Stimulated activated CD4-positive, alpha-beta T cell treated with anti-CD3 and anti-CD28 coated beads, Interleukin-2, amount 100 ng/mL, for 4 hours (primary cell): ENCODE measurements around the gene C1orf216.
"Not testable (repeated sequence)": the region's sequence is repeated elsewhere in the genome, so short reads cannot be mapped to it uniquely, and the experiment has no call there.

Experiments
- DNase-seq: peaks from one replicate; pipeline ENCODE4 v3.0.0-alpha.2; 2020; ENCODE audit warnings: low read depth

The C1orf216 gene

GRCh38 chr1:35718492-35719336, at the start of gene C1orf216:
Gene C1orf216 (minus strand): TSS chr1:35718884. CDS start chr1:35716321, 2,563 bp downstream.
- peak; percentile 82 for DNase-seq

DNA sequence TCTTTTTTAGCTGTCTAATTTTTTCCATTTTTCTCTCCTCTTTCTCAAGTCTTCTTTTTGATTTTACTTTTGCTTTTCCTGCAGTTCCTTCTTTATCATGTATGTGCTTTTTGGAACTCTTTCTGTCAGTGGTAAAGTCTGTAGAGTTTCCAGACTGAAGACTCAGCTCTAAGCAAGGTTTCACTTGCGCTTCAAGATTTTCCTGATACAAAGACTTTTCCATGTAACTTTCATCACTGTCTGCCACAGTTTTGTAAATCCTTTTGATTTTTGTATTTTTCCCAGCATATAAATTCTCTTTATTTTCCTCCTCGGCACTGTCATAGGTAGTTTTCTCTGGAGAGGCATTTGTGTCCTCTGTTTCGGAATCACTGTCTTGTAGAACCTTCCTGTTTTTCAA, 45.6 kb upstream of the C1orf216 start:
- no peak for DNase-seq

DNA sequence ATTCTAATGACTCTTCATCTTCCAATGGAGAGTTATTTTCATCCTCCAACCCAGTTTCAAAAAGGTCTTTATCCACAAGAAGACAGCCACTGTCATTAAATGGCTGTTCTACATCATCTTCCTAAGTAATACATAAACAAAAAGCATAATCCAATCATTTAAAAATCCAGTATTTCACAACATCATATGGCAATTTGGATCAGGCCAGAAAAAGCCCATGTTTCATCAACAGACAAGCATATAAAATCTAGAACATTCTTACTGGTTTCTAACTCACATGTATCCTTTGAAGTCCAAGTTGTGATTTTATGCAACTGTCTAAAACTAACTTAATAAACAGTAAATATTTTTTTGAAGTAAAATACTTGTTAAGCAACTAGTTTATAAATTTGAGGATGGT, 44.5 kb upstream of the C1orf216 start:
- DNase-seq: no peak

DNA sequence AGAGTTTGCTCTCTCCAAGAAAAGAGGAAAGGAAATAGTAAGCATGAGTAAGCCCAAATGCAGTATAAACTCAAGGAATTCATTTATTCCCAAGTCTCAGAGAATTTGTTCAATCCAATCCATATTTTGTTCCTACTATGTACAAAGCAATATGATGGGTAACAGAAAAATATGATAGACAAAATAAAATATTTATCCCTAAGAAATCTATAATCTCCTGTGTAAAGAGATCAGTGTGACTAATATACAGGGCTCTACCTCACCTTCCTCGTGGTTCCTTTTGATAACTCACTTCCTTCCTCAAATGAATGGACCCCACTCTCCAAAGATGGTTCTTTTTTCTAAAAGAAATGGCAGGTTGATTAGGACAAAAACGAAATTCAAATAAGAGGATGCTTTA, 43.5 kb upstream of the C1orf216 start:
- no peak for DNase-seq

- no peak for DNase-seq
These were observed 37.4 kb upstream of the C1orf216 start for GRCh38 chr1:35756064-35756463.

DNA sequence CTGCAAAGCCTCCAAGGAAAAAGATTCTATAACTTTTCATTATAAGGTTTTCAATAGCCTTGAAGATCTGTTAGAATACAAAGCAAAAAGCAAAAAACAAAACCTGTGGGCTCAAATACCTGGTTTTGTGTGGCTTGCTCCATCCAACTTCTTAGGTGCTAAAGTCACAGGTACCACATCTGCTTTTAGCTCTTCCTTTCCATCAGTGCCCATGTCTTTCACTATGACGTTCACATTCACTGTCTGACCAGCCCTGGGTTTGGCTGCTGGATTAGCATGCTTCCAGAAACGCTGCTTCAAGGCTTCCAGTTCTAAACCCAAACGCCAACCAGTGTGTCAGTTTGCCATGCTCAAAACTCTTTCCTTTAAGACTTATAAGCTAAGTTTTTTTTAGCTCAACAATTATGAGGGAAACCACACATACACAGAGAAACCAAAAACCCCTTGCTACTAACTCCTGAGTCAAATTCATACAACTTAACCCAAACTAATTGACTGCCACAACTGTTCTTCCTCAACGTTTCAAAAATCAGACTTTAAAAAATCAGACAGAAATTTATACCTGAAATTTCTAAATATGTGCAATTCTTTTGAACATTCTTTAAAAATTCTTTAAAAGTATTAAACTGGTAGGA, 35.1 kb upstream of the C1orf216 start:
- no peak for DNase-seq

GRCh38 chr1:35748326-35748725, 29.6 kb upstream of the C1orf216 start:
- no peak for DNase-seq

GRCh38 chr1:35745124-35745730, 26.5 kb upstream of the C1orf216 start:
- DNase-seq: no peak

DNA sequence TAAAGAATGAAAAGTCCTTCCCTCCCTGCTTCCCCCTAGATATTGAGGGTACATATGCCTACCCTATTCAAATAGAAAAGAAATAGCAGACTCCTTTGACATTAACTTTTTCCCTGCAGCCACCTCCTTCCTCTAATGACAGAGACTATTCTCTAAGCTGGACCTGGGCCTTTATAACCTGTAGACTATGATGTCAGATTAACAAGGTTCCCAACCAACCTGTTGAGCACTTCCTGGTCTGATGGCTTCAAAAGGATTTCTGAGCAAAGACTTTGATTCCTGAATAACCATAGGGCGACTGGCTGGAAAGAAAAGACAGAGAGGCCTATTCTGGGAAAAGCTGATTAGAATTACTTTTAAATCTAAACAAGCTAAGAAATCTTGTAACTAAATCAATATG, 18.4 kb upstream of the C1orf216 start:
- no peak for DNase-seq

DNA sequence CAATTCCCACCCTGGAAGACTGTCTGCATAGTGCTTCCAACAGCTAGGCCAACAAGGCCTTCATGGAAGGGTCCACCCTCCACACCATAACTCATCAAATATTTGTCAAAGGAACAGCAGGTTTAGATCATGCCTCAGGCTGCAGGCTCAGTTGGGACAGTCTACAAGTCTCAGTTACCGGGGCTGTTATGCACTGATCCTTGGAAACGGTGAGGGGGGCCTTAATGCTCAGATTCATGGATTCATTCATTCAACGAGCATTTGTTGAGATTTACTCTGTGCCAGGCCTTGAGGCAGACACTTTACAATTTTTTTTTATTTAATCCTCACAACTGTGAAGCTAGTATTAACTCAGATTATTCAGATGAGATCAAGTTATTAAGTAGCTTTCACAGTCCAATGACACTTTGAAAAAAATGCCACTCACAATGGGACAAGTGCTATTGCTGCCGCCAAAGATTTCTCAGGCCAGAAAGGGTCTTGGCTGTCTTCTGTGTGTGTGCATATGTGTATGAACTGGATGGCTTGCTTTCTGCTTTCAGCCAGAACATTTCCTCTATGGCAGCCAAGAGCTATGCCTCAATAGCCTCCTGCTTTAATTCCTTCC, 8.9 kb upstream of the C1orf216 start:
- DNase-seq: no peak

DNA sequence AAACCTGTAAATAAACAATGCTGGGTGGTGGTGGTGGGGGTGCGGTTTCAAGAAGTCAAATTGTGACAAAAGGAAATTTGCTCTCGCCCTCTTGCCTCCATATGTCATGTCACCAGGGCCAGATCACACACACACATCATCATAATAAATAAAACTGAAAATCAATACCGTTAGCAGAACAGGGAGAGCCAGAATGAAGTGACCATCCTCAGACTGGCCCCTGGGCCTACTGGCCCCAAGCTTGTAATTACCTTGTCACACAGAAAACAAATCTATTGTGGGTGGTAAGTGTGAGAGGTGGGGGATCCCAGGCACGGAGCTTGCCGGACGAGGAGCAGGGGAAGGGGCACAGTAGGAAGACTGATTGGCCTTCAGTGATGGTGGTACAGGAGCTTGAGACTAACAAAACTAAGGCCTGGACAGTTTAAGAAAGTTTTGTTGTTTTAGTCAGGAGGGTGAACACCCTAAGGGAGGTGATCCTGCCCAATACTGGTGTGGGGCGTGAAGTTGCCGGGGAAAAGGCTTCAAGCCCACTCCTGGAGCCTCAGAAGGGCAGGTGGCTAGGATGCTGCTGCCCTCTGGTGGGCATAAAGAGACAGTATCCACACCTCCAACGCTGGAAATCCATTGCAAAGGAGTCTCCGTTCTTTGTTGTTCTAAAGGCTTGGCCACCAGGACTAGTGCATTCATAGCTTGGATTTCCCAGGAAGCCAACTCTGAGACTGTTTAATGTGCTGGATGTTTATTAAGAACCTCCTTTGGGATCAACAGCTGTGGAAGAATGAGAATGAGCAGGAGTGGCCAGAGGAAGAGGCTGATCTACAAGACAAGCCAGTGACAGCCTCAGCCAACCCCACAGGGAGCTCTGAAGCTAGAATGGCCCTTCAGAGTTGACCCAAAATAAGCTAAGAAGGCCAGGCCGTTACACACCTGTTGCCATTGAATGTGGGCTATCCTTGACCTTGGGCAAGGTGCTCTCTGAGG, 8.1 kb upstream of the C1orf216 start:
- DNase-seq: no peak

DNA sequence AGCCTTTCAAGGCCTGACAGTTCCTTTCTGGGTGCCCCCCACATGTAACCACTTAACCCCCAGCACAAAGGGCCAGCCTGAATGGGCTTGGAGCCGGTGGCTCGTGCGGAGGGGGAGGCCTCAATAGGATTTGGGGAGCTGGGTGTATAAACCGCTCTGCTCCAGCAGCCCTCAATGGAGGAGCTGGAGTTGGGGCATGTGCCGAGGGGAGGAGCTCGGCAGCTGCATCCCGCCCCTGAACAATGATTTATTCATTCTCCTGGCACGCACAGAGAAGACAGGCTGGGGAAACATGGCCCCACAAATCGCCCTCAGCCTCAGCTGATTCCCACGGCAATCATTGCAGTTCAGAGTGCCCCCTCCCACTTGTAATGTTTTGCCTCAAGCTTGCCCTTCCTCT, 6.9 kb upstream of the C1orf216 start:
- no peak for DNase-seq

DNA sequence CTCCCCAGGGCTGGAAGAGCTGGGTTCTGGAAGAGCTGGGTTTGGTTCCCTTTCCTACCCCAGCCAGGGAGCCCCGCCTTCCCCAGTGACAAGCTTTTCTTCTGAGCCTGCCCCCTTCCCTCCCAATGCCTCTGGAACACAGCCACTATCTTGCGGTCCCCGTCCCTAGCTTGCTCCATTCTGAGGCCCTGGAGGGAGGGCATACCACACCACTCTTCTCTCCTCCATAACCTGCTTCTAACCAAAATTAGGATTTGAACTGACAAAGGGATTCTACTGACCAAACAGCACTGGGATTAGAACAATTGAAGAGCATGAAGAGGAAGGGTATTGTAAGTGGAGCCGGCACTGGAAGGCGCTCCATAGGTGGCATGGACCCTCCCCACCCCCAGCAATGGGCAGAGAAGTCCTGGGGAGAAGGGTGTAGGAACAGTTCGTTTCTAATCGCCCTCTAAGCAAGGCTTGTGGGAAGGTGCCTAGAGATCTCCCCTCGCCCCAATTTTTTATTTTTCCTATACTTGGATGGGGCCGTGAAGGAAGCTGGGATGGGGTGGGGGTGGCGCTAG, 690 bp downstream of the C1orf216 start:
- no peak for DNase-seq

DNA sequence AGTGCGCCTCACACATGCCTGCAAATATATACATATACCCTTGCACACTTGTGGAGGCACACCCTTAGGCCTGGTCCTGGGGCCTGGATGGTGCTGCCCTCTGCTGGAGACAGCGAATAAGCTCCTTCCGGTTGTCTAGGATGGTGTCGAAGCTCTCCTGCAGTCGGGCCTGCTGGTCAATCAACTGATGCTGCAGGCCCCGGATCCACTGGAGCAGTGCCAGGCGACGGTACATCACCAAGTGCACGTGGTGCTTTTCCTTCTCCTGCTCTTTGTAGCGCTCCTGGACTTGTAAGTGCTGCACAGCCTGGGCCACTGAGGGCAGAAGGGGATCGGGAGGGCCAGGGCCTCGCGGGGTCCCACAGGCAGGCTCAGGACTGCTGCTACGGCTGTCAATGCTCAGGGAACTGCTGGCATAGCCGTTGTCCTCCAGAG, 3.1 kb downstream of the C1orf216 start:
- DNase-seq: peak; percentile 55

DNA sequence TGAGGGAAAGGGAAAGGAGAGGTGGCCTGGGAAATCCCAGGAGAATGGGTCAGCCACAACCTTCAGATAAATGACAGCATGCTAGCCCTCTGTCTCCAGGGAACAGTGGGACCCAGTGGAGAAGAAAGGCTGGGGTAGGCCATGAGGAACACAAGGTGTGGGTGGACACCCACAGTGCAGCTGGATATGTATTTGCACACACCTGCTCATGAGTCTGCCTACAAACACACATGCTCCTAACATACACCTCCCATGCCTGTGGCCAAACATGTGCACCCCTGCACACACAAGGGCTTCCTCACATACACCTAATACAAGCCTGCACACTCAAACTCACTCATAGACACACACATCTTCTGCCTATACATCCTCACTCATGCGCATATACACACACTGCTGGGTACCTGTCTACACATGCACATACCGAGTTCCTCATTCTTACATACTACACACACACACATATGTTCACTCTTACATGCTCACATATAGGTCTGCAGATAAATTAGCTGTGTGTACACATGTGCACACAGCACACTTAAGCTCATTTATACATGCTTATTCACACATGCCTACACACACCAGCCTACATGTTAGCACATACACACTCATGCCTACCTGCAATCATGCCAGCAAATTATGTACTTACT, 3.6 kb downstream of the C1orf216 start:
- DNase-seq: no peak

GRCh38 chr1:35711098-35711497, 7.6 kb downstream of the C1orf216 start:
- DNase-seq: not testable (repeated sequence)

DNA sequence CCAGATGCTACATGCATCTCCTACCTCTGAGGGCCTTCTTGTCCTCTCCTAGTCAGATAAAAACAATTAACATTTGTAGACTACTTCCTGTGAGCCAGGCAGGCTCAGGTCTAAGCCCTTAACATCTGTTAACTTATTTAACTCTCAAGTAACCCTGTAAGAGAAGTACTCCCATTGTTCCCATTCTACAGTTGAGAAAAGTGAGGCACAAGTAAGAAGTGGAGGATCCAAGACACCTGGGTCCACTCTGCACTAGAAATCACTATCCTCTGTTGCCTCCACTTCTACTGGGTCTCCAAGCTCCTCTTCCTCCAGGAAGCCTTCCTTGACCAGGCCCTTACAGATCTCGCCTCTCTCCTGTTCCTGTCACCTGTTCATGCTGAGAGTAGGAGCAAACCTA, 9.7 kb downstream of the C1orf216 start:
- DNase-seq: no peak

GRCh38 chr1:35708441-35708921, 10.2 kb downstream of the C1orf216 start:
- no peak for DNase-seq

- DNase-seq: no peak
These were observed 10.9 kb downstream of the C1orf216 start for GRCh38 chr1:35707601-35708440.
